Measurements from ENCODE around the gene HECA. TPM values are rescaled to one million over a fixed set of nuclear protein-coding genes. Genes with fewer than 3 reads are reported as not detected.

Gene HECA
- polyA plus RNA-seq, 3 donors = 2.1 to 28.7 (median 3.3) TPM

- no peak overlapping the region for H3K4me3 Mint-ChIP-seq
- peaks cover 99% of the 10 kb centered on the region for H3K79me2 ChIP-seq (ENCODE audit: insufficient read depth, low read length)
These were observed 7.4 kb downstream of the HECA start for GRCh38 chr6:139142262-139142661.

GRCh38 chr6:139143111-139143510 lies 8.2 kb downstream of the HECA start:
- Histone ChIP-seq H3K9ac (ENCODE audit: insufficient read depth, low read length, poor library complexity, severe bottlenecking) (no peak overlapping the region), H3K36me3 (replicated peaks in 1 of 2; ENCODE audit: control insufficient read depth in 1 of 2, insufficient read depth in 2 of 2, low read length in 2 of 2) (peaks cover 0 to 11% of the 10 kb centered on the region in 2 donors), H3K9me3 (replicated peaks in 1 of 2; ENCODE audit: control insufficient read depth in 1 of 2, insufficient read depth in 1 of 2, low read length in 2 of 2) (no peaks in the 10 kb centered on the region), H3K4me2 (replicated peaks; ENCODE audit: extremely low read depth, low read length, poor library complexity, severe bottlenecking) (no peak overlapping the region), H3K27ac (ENCODE audit: low read depth in 1 of 2, low read length in 2 of 2) (no peak overlapping the region), H3K79me2 (ENCODE audit: insufficient read depth, low read length) (peaks cover 99% of the 10 kb centered on the region), H3K4me3 (replicated peaks in 1 of 3; ENCODE audit: low read depth in 2 of 3, low read length in 3 of 3) (no peak overlapping the region), H2AFZ (ENCODE audit: insufficient read depth, low read depth, low read length, poor library complexity, severe bottlenecking) (no peak overlapping the region), H4K20me1 (ENCODE audit: insufficient read depth, low read length) (peaks cover 100% of the 10 kb centered on the region), H3K27me3 (ENCODE audit: control insufficient read depth in 2 of 2, insufficient read depth in 2 of 2, low read length in 2 of 2) (no peaks in the 10 kb centered on the region), H3K4me1 (ENCODE audit: control insufficient read depth in 1 of 2, insufficient read depth in 2 of 2, low read length in 2 of 2) (peaks cover 27 to 59% of the 10 kb centered on the region in 2 donors)
- TF ChIP-seq CTCF (IDR thresholded peaks at IDR 0.05) = no peak
- Mint-ChIP-seq H3K4me1 (peaks cover 67% of the 10 kb centered on the region), H3K36me3 (peaks cover 10 to 20% of the 10 kb centered on the region in 2 donors), H3K4me3 (no peak overlapping the region), H3K27me3 (ENCODE audit: low read depth in 3 of 3) (no peaks in the 10 kb centered on the region), H3K9me3 (peaks cover 0 to 3% (median 0%) of the 10 kb centered on the region in 7 donors), H3K27ac (peak overlapping the region in 1 of 7 donors; percentile 80)
- DNase-seq = no peak
- intact Hi-C loops (cut with micrococcal nuclease) = no loop called here
- no CpG with 5 or more reads among the region's 3 CpGs for WGBS (ENCODE audit: insufficient coverage)

More at GRCh38 chr6:139142262-139142661, 7.4 kb downstream of the HECA start:
- WGBS (ENCODE audit: insufficient coverage) = 100% methylated on average over 3 of the region's 3 CpGs
- H3K4me2 ChIP-seq (replicated peaks; ENCODE audit: extremely low read depth, low read length, poor library complexity, severe bottlenecking) = no peak overlapping the region
- no peak overlapping the region for H2AFZ ChIP-seq (ENCODE audit: insufficient read depth, low read depth, low read length, poor library complexity, severe bottlenecking)
- no peaks in the 10 kb centered on the region for H3K27me3 ChIP-seq (ENCODE audit: control insufficient read depth in 2 of 2, insufficient read depth in 2 of 2, low read length in 2 of 2)
- no peaks in the 10 kb centered on the region for H3K27me3 Mint-ChIP-seq (ENCODE audit: low read depth in 3 of 3)
- no peak for DNase-seq
- H3K4me3 ChIP-seq (replicated peaks in 1 of 3; ENCODE audit: low read depth in 2 of 3, low read length in 3 of 3) = no peak overlapping the region
- peaks cover 29 to 59% of the 10 kb centered on the region in 2 donors for H3K4me1 ChIP-seq (ENCODE audit: control insufficient read depth in 1 of 2, insufficient read depth in 2 of 2, low read length in 2 of 2)
- H4K20me1 ChIP-seq (ENCODE audit: insufficient read depth, low read length) = peaks cover 100% of the 10 kb centered on the region
- no peaks in the 10 kb centered on the region for H3K9me3 ChIP-seq (replicated peaks in 1 of 2; ENCODE audit: control insufficient read depth in 1 of 2, insufficient read depth in 1 of 2, low read length in 2 of 2)
- no peak overlapping the region for H3K9ac ChIP-seq (ENCODE audit: insufficient read depth, low read length, poor library complexity, severe bottlenecking)
- peaks cover 17 to 29% of the 10 kb centered on the region in 2 donors for H3K36me3 Mint-ChIP-seq
- peaks cover 0 to 11% of the 10 kb centered on the region in 2 donors for H3K36me3 ChIP-seq (replicated peaks in 1 of 2; ENCODE audit: control insufficient read depth in 1 of 2, insufficient read depth in 2 of 2, low read length in 2 of 2)
- H3K9me3 Mint-ChIP-seq = peaks cover 0 to 5% (median 2%) of the 10 kb centered on the region in 7 donors
- H3K27ac Mint-ChIP-seq = no peak overlapping the region
- peaks cover 69% of the 10 kb centered on the region for H3K4me1 Mint-ChIP-seq
- TF ChIP-seq CTCF (IDR thresholded peaks at IDR 0.05) = no peak
- intact Hi-C loops (cut with micrococcal nuclease) = no loop called here
- H3K27ac ChIP-seq (ENCODE audit: low read depth in 1 of 2, low read length in 2 of 2) = no peak overlapping the region
